H9 (cell line): ENCODE measurements around the gene ETV5. TPM values are rescaled to one million over a fixed set of nuclear protein-coding genes. Genes with fewer than 3 reads are reported as not detected.

Experiments
- DNase-seq: peaks from one replicate; pipeline ENCODE4 v3.0.0-alpha.2; 2017
- H2AFZ ChIP-seq: one replicate; pipeline ENCODE4 v1.6.1; 2013; ENCODE audit warnings: mild to moderate bottlenecking, low read length, control low read depth, moderate library complexity
- H2AK5ac ChIP-seq: 2 replicates; pipeline ENCODE4 v1.6.1; 2013; ENCODE audit warnings: low read length, control low read depth, mixed read lengths; ENCODE audit not compliant: insufficient read length
- H2BK120ac ChIP-seq: one replicate; pipeline ENCODE4 v1.6.1; 2013; ENCODE audit warnings: low read depth, mild to moderate bottlenecking, low read length, control low read depth, inconsistent platforms; ENCODE audit not compliant: poor library complexity, severe bottlenecking
- H2BK12ac ChIP-seq: 2 replicates; pipeline ENCODE4 v1.6.1; 2013; ENCODE audit warnings: low read length, control low read depth, mixed read lengths, low read depth; ENCODE audit not compliant: insufficient read length
- H2BK15ac ChIP-seq: 2 replicates; pipeline ENCODE4 v1.6.1; 2013; ENCODE audit warnings: low read depth, low read length, control low read depth
- H2BK20ac ChIP-seq: one replicate; pipeline ENCODE4 v1.6.1; 2013; ENCODE audit warnings: low read depth, mild to moderate bottlenecking, low read length, control low read depth, inconsistent platforms; ENCODE audit not compliant: poor library complexity, severe bottlenecking
- H2BK5ac ChIP-seq: 2 replicates; pipeline ENCODE4 v1.6.1; 2013; ENCODE audit warnings: low read length, control low read depth, mixed read lengths; ENCODE audit not compliant: insufficient read length
- H3K14ac ChIP-seq: 2 replicates; pipeline ENCODE4 v1.6.1; 2013; ENCODE audit warnings: low read length, control low read depth; ENCODE audit not compliant: insufficient read depth
- H3K18ac ChIP-seq: 2 replicates; pipeline ENCODE4 v1.6.1; 2013; ENCODE audit warnings: low read depth, mild to moderate bottlenecking, mixed read lengths, low read length, control low read depth; ENCODE audit not compliant: insufficient read length
- H3K23ac ChIP-seq: 2 replicates; pipeline ENCODE4 v1.6.1; 2013; ENCODE audit warnings: low read length, control low read depth, mixed read lengths, low read depth; ENCODE audit not compliant: insufficient read length
- H3K23me2 ChIP-seq: 2 replicates; pipeline ENCODE4 v1.6.1; 2013; ENCODE audit warnings: low read depth, mild to moderate bottlenecking, mixed read lengths, low read length, control low read depth; ENCODE audit not compliant: insufficient read length, poor library complexity, severe bottlenecking
- H3K27ac ChIP-seq: 2 replicates; pipeline ENCODE4 v1.5.1; 2013; ENCODE audit warnings: low read length, control low read depth, mixed read lengths, low read depth; ENCODE audit not compliant: insufficient read length
- H3K27me3 ChIP-seq: 2 replicates; pipeline ENCODE4 v1.6.1; 2013; ENCODE audit warnings: low read length, control low read depth, inconsistent platforms; ENCODE audit not compliant: insufficient read depth
- H3K4ac ChIP-seq: 2 replicates; pipeline ENCODE4 v1.6.1; 2013; ENCODE audit warnings: low read depth, mild to moderate bottlenecking, control low read depth, inconsistent platforms, low read length, moderate library complexity
- H3K4me1 ChIP-seq: 2 replicates; pipeline ENCODE4 v1.6.1; 2013; ENCODE audit warnings: low read length, control low read depth, inconsistent platforms; ENCODE audit not compliant: insufficient read depth
- H3K4me2 ChIP-seq: 2 replicates; pipeline ENCODE4 v1.6.1; 2013; ENCODE audit warnings: low read length, control low read depth, mixed read lengths; ENCODE audit not compliant: insufficient read length, insufficient read depth
- H3K56ac ChIP-seq: 2 replicates; pipeline ENCODE4 v1.6.1; 2013; ENCODE audit warnings: low read depth, mild to moderate bottlenecking, mixed read lengths, low read length, control low read depth; ENCODE audit not compliant: insufficient read length
- H3K79me1 ChIP-seq: 2 replicates; pipeline ENCODE4 v1.6.1; 2013; ENCODE audit warnings: low read depth, mild to moderate bottlenecking, moderate library complexity, low read length, control low read depth, inconsistent platforms; ENCODE audit not compliant: insufficient read depth, poor library complexity, severe bottlenecking
- H3K79me2 ChIP-seq: 2 replicates; pipeline ENCODE4 v1.6.1; 2013; ENCODE audit warnings: low read length, control low read depth, inconsistent platforms; ENCODE audit not compliant: insufficient read depth
- H3K9ac ChIP-seq: 2 replicates; pipeline ENCODE4 v1.6.1; 2013; ENCODE audit warnings: low read length, control low read depth, mixed read lengths; ENCODE audit not compliant: insufficient read length; ENCODE audit errors: extremely low read depth
- H3K9me3 ChIP-seq: one replicate; pipeline ENCODE4 v1.6.1; 2013; ENCODE audit warnings: low read depth, low read length, inconsistent platforms; ENCODE audit not compliant: control insufficient read depth
- H3T11ph ChIP-seq: one replicate; pipeline ENCODE4 v1.6.1; 2013; ENCODE audit warnings: mild to moderate bottlenecking, low read length, control low read depth, inconsistent platforms
- H4K20me1 ChIP-seq: one replicate; pipeline ENCODE4 v1.6.1; 2013; ENCODE audit not compliant: control insufficient read depth, insufficient read length, insufficient read depth
- H4K5ac ChIP-seq: 2 replicates; pipeline ENCODE4 v1.6.1; 2013; ENCODE audit warnings: low read depth, mild to moderate bottlenecking, mixed read lengths, low read length, control low read depth; ENCODE audit not compliant: insufficient read length
- H4K8ac ChIP-seq: replicated peaks from 2 replicates; pipeline ENCODE4 v1.6.1; 2013; ENCODE audit warnings: low read length, control low read depth, mixed read lengths, low read depth; ENCODE audit not compliant: insufficient read length
- H4K91ac ChIP-seq: 2 replicates; pipeline ENCODE4 v1.6.1; 2013; ENCODE audit warnings: low read depth, mild to moderate bottlenecking, moderate library complexity, mixed read lengths, low read length, control low read depth; ENCODE audit not compliant: insufficient read length
- H3K27ac Mint-ChIP-seq, 3 experiments: 2 replicates in 2 of 3; 3 replicates in 1 of 3; pipeline ENCODE4 v1.8.0; 2020 to 2021; ENCODE audit warnings: mixed read lengths in 3 of 3, mild to moderate bottlenecking in 1 of 3, moderate library complexity in 1 of 3
- H3K27me3 Mint-ChIP-seq: 2 replicates; pipeline ENCODE4 v1.8.0; 2021; ENCODE audit warnings: low read depth, mild to moderate bottlenecking, moderate library complexity, mixed read lengths
- H3K36me3 Mint-ChIP-seq, 3 experiments: 2 replicates in 2 of 3; 3 replicates in 1 of 3; pipeline ENCODE4 v1.8.0; 2020 to 2021; ENCODE audit warnings: low read depth in 3 of 3, mixed read lengths in 3 of 3; ENCODE audit not compliant: insufficient read depth in 1 of 3
- H3K4me1 Mint-ChIP-seq, 2 experiments: 2 replicates each; pipeline ENCODE4 v1.8.0; 2020; ENCODE audit warnings: mixed read lengths in 2 of 2
- H3K4me3 Mint-ChIP-seq, 2 experiments: 2 replicates in 1 of 2; 3 replicates in 1 of 2; pipeline ENCODE4 v1.8.0; 2020 to 2021; ENCODE audit warnings: mild to moderate bottlenecking in 2 of 2, mixed read lengths in 2 of 2, moderate library complexity in 1 of 2
- H3K9me3 Mint-ChIP-seq, 2 experiments: 2 replicates in 1 of 2; 3 replicates in 1 of 2; pipeline ENCODE4 v1.8.0; 2020; ENCODE audit warnings: mild to moderate bottlenecking in 2 of 2, mixed read lengths in 2 of 2, moderate library complexity in 1 of 2
- CTCF ChIP-seq: fragments of 200-600 bp; sonication (generic); conservative IDR thresholded peaks from 3 replicates; pipeline ENCODE4 v1.8.0; 2021; ENCODE audit warnings: antibody characterized with exemption, mild to moderate bottlenecking
- WGBS: extraction: QIAGEN DNeasy Blood & Tissue Kit; methylation state at CpG from one replicate; pipeline ENCODE4 v1.1.7; 2013; ENCODE audit warnings: missing lambda C conversion rate, low lambda C conversion rate, mixed read lengths; ENCODE audit not compliant: insufficient read length; ENCODE audit errors: extremely low coverage; 5-methylcytosine and 5-hydroxymethylcytosine counted together
- total RNA-seq: library from RNA; stranded (reverse); gene quantifications from 2 replicates; pipeline ENCODE4 v1.2.1, GENCODE V29; 2021

Gene ETV5
- total RNA-seq, 1 experiment from 2014 or later, result 7.7 TPM

DNA sequence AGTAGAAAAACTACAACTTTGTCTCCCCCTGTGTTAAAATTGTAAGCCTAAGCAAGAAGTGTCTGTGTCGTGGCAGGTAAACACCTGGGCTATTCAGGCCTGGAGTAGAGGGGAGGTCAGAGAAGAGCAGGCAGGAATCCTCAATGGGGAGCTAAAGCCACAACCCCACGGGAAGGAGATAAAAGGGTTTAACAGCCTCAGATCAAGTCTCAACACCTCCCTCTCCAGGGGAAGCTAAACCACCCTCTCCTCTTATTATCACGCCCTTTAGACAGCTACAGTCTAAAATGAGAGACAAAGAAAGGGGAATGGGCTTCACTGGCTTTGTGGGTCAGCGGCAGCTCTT is 11.6 kb downstream of the ETV5 start:
- no peak overlapping the region for H3K14ac ChIP-seq
- no peak overlapping the region for H2BK12ac ChIP-seq
- Mint-ChIP-seq H3K27me3 (peaks cover 78% of the 10 kb centered on the region), H3K9me3 (no peaks in the 10 kb centered on the region), H3K36me3 (peaks cover 0 to 17% (median 0%) of the 10 kb centered on the region in 3 experiments; a peak in 3 of 7 replicates), H3K27ac (peak overlapping the region in 2 of 3 experiments; percentile 45 to 94; a peak in 4 of 7 replicates), H3K4me3 (peak overlapping the region; percentile 61 to 86), H3K4me1 (peaks cover 39 to 43% of the 10 kb centered on the region in 2 experiments)
- H3K9me3 ChIP-seq, result no peaks in the 10 kb centered on the region
- no peak overlapping the region for H3K23ac ChIP-seq
- H3T11ph ChIP-seq, result no peak overlapping the region
- H4K5ac ChIP-seq, result no peak overlapping the region
- DNase-seq, result no peak
- H2AK5ac ChIP-seq, result no peak overlapping the region
- H3K4me2 ChIP-seq, result peak overlapping the region; percentile 97
- no CpG with 5 or more reads among the region's 4 CpGs for WGBS
- H3K27ac ChIP-seq, result no peak overlapping the region
- H2BK20ac ChIP-seq, result no peak overlapping the region
- no peaks in the 10 kb centered on the region for H3K79me2 ChIP-seq
- H2AFZ ChIP-seq, result no peak overlapping the region
- H3K56ac ChIP-seq, result no peak overlapping the region
- no peak overlapping the region for H3K9ac ChIP-seq
- no peak overlapping the region for H2BK5ac ChIP-seq
- H4K91ac ChIP-seq, result no peak overlapping the region
- peaks cover 10% of the 10 kb centered on the region; the same call in 1 of the 2 replicates for H3K4me1 ChIP-seq
- H4K8ac ChIP-seq, result no peak overlapping the region
- H3K27me3 ChIP-seq, result peaks cover 3% of the 10 kb centered on the region; the same call in 1 of the 2 replicates
- H3K23me2 ChIP-seq, result peaks cover 4% of the 10 kb centered on the region
- H3K79me1 ChIP-seq, result no peaks in the 10 kb centered on the region
- TF ChIP-seq CTCF, result no peak
- no peaks in the 10 kb centered on the region for H4K20me1 ChIP-seq
- H2BK120ac ChIP-seq, result no peak overlapping the region
- no peak overlapping the region for H2BK15ac ChIP-seq
- no peak overlapping the region for H3K18ac ChIP-seq
- H3K4ac ChIP-seq, result no peak overlapping the region
